Stimulated activated CD4-positive, alpha-beta T cell treated with anti-CD3 and anti-CD28 coated beads, Interleukin-2, amount 100 ng/mL, for 4 hours (primary cell): ENCODE results near the gene VIL1.

Experiments used
- DNase-seq: peaks from one replicate; pipeline ENCODE4 v3.0.0-alpha.2; 2020; ENCODE audit warnings: low read depth

The VIL1 gene

DNA sequence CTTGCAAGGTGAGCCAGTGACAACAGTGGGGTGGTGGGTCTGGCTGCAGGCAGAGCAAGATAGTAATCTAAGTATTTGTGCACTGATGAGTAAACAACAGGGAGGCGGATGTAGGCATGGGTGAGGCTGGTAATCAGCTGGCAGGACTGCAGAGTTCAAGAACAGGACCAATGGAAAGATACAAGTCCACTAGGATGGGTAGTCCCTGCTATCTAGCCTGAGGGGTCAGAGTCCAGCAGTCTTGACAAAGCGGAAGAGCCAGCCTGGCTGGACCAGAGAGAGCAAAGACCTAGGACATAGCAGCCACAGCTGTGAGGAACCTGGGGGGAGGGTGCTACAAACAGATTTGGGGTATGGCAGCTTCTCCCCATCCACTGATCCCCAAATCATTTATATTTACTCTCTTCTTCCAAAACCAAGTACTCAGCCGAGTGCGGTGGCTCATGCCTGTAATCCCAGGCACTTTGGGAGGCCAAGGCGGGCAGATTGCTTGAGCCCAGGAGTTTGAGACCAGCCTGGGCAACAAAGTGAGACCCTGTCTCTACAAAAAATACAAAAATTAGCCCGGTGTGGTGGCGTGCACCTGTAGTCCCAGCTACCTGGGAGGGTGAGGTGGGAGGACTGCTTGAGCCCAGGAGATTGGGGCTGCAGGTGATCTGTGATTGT lies 25.9 kb downstream of the VIL1 start:
- DNase-seq = no peak

DNA sequence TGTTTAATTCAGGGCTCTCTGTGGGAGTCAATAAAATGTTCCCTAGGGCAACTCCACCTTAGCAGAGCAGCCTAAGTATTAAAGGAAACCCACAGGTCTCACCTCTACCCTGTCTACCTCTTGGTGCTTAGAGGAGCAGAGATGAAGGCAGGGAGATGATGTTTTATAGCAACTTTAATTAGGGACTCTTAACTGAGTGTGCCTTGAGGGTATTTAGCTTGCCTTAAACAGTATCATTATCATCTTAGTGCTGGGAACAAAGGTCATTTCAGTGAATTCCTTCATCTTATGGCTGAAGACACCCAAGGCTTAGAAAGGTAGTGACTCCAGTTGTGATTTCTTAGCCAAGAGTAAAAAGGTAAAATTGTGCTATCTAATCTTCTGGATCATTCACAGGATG lies 26.7 kb downstream of the VIL1 start:
- no peak for DNase-seq

DNA sequence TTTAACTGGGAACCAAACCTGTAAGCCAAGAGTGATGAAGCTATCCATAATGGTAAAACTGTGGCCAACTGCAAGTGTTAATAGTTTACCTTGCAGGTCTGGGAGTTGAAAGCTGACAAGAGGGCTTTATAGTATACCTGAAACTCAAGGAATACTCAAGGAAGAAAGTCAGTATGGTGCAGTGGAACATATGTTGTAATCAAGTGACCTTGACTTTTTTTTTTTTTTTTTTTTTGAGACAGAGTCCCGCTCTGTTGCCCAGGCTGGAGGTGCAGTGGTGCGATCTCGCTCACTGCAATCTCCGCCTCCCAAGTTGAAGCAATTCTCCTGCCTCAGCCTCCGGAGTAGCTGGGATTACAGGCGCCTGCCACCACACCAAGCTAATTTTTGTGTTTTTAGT lies 27.6 kb downstream of the VIL1 start:
- DNase-seq = no peak

DNA sequence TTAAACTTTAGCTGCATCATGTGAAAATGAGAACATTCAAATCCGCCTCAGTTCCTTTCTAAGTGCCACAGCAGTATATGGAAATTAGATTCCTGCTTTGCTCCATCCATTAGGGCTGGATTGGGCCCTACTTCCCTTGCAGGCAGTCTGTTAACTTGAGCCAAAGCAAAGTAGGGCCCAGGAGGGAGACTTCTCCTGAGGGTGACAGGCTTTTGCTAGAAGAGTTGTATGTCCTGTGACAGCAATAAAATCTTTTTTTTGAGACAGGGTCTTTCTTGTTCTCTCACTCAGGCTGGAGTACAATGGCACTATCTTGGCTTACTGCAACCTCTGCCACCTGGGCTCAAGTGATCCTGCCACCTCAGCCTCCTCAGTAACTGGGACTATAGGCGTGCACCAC lies 28.1 kb downstream of the VIL1 start:
- no peak for DNase-seq

- DNase-seq = no peak
Measured at GRCh38 chr2:218448934-218449333, 30.0 kb downstream of the VIL1 start.

- DNase-seq = no peak
Measured at GRCh38 chr2:218452079-218452478, 33.2 kb downstream of the VIL1 start.

GRCh38 chr2:218456849-218457248 lies 37.9 kb downstream of the VIL1 start:
- DNase-seq = no peak

- no peak for DNase-seq
Measured at GRCh38 chr2:218458598-218458997, 39.7 kb downstream of the VIL1 start.

- no peak for DNase-seq
Measured at GRCh38 chr2:218465987-218466633, 47.2 kb downstream of the VIL1 start.

DNA sequence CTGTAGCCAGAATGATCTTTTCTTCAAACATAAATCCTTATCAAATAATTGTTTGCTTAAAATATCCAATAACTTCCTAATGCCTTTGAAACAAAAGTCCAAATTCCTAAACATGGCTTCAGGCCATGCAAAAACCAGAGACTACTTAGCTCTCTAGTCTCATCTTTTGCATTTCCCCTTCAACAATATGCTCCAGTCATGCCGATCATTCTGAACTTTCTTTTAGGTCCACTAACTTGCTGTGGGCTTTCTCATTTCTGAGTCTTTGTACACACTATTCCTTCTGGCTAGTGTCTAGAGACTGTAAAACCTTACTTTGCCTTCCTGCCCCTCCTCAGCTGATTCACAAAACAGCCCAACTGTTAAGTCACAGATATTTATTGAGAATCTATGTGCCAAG lies 51.5 kb downstream of the VIL1 start:
- DNase-seq = no peak

DNA sequence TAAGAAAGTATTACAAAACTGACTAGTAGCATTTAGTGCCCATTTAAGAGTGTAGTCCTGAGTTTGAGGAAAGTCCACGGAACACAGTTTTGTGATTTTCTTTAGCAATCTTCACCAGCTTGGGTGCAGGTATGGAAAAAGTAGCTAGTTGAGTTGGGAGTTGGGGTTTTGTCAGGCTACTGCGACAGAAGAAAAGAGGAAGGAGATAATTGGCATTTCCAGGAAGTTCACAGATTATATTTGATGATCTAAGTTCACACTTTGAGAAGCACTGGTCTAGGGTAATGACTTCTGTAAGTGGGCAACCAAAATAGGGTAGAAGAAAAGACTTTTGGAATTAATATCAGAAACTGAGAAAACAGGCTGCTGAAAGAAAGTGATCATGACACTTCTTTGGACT lies 52.1 kb downstream of the VIL1 start:
- no peak for DNase-seq

- no peak for DNase-seq
Measured at GRCh38 chr2:218471982-218472381, 53.1 kb downstream of the VIL1 start.

- DNase-seq = no peak
Measured at GRCh38 chr2:218472988-218473387, 54.1 kb downstream of the VIL1 start.

DNA sequence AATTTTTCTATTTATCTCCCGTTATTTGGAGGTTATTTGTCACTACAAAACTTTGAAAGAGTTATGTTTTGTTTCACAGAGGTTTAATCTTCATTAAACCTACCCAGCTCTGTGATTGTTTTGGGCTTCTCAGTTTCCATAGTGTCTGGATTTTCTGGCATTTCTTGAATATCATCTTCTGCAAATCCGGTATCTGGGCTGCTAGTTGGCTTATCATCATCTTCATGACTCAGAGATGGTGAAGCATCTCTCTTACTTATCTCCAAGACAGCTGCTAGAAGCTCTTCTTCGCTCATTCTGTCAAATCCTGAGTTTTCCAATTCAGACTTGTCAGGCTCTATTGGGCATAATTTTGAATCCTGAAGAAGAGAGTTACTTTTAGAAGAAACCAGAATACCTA lies 55.6 kb downstream of the VIL1 start:
- DNase-seq = no peak

- DNase-seq = no peak
Measured at GRCh38 chr2:218476676-218477075, 57.8 kb downstream of the VIL1 start.

DNA sequence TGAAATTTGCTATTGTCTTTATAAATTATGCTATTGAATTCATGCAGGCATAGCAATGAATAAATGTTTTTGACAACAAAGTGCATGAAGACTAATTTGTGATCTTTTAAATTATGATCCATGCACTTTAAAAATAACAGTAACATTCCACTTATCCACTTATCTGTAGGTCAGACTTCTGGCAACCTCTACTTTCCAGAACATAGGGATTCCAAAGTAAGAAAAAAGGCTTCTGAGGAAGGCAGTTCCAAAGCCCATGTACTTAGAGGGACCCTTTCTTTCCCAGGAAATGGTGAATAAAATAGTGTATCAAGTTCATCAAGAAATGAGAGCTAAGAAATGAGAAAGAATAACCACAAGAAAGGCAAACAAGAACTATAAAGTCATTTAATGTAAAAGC lies 58.3 kb downstream of the VIL1 start:
- no peak for DNase-seq

GRCh38 chr2:218478544-218478943 lies 59.6 kb downstream of the VIL1 start:
- no peak for DNase-seq

GRCh38 chr2:218479595-218479994 lies 60.7 kb downstream of the VIL1 start:
- no peak for DNase-seq

- no peak for DNase-seq
Measured at GRCh38 chr2:218482651-218483050, 63.7 kb downstream of the VIL1 start.

DNA sequence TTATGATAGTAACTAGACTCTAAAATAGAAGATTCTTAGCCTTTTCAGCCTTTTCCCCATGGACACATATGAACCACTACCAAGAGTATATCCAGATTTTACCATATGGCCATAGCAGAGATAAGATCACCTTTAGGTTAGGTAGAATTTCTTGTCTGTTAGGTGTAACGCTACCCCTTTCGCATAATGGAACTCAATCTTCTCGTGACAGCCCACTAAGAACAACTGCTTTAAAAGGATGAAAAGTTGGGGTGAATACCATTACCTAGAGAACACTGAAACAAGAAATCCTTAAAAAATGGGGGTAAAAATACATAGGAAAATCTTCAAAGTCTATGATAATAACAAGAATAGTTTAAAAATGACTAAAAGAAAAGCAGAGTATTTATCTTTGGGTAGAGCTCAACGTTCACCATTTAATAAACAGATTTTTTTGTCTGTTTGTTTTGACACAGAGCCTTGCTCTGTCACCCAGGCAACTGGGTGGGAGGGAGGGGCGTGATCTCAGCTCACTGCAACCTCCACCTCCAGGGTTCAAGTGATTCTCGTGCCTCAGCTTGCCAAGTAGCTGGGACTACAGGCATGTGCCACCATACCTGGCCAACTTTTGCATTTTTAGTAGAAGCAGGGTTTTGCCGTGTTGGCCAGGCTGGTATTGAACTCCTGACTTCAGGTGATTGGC lies 67.2 kb downstream of the VIL1 start:
- DNase-seq = no peak

DNA sequence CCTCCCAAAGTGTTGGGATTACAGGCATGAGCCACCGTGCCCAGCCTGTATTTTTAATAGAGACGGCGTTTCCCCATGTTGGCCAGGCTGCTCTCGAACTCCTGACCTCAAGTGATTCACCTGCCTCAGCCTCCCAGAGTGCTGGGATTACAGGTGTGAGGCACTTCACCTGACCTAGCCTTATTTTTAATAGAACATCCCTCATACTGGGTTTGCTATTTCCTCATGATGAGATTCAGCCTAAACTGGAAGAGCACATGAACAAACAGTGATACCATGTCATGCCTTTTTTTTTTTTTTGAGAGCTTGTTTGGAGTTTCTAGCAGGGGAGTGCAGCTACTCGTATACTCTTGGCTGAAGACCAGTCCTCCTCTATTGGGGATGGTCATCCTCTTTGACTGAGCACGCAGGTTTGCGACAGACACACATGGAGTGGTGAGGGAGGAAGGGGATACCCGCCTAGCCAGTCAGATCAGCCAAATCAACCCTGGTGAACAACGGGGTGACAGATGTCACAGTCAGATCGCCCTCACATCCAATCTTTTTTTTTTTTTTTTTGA lies 81.7 kb downstream of the VIL1 start:
- DNase-seq = no peak

DNA sequence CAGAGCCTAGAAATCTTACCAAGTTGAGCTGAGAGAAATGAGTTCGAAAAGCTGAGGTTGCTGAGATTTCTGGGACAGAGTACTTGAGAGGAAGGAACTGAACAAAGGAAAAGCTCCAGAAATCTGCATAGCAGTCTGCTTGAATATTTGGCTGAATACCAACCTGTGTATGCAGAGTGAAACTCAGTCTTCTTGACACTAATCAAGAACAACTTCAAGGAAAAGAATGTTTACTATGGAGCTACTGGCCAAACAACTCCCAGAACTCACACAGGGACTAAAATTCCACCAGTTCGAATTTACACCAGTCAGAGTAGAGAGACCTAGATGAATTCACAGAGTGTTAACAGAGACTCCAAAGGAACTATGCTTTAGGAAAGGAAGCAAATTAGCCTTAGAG lies 82.7 kb downstream of the VIL1 start:
- no peak for DNase-seq
